ENCODE measurements around the gene GSTA3.

GRCh38 chr6:52909131-52909530, 367 bp downstream of the GSTA3 start:
- TF ChIP-seq CTCF (IDR thresholded peaks at IDR 0.05) (no peak), POLR2A (IDR thresholded peaks at IDR 0.05) (no peak), POLR2AphosphoS5 (IDR thresholded peaks at IDR 0.05) (no peak)
